Neural cell (in vitro differentiated cells): ENCODE results near the gene MRPL34. TPM values are rescaled to one million over a fixed set of nuclear protein-coding genes. Genes with fewer than 3 reads are reported as not detected.

Source experiments
- H2AFZ ChIP-seq: fragments of 200-600, 300-800 bp; sonication (generic), shearing (Covaris generic); 2 replicates; pipeline ENCODE4 v1.6.0; 2014; ENCODE audit warnings: low read depth, mild to moderate bottlenecking, antibody characterized with exemption, low read length, moderate library complexity
- H3F3A ChIP-seq: fragments of 200-600 bp; shearing (Covaris generic); 2 replicates; pipeline ENCODE4 v1.6.1; 2016; ENCODE audit warnings: mild to moderate bottlenecking, moderate library complexity, mixed read lengths, antibody characterized with exemption, low read length; ENCODE audit not compliant: insufficient read depth, poor library complexity, severe bottlenecking
- H3K27ac ChIP-seq: fragments of 200-600, 300-800 bp; sonication (generic), shearing (Covaris generic); 2 replicates; pipeline ENCODE4 v1.5.1; 2014; ENCODE audit warnings: mild to moderate bottlenecking, low read length, moderate library complexity
- H3K27me3 ChIP-seq: fragments of 300-800, 200-600 bp; sonication (generic), shearing (Covaris generic); 2 replicates; pipeline ENCODE4 v1.6.0; 2014; ENCODE audit warnings: mild to moderate bottlenecking, low read depth, low read length, moderate library complexity; ENCODE audit not compliant: insufficient read depth
- H3K36me3 ChIP-seq: fragments of 300-800, 200-600 bp; sonication (generic), shearing (Covaris generic); 2 replicates; pipeline ENCODE4 v1.5.1; 2014; ENCODE audit warnings: mild to moderate bottlenecking, antibody characterized with exemption, low read length, moderate library complexity; ENCODE audit not compliant: insufficient read depth
- H3K4me2 ChIP-seq: fragments of 300-800, 200-600 bp; sonication (generic), shearing (Covaris generic); 2 replicates; pipeline ENCODE4 v1.6.0; 2014; ENCODE audit warnings: mild to moderate bottlenecking, low read length
- H3K4me3 ChIP-seq: fragments of 300-800, 200-600 bp; sonication (generic), shearing (Covaris generic); 2 replicates; pipeline ENCODE4 v1.5.1; 2014; ENCODE audit warnings: mild to moderate bottlenecking, low read length, moderate library complexity
- H3K79me2 ChIP-seq: fragments of 200-600 bp; shearing (Covaris generic); replicated peaks from 2 replicates; pipeline ENCODE4 v1.6.0; 2014; ENCODE audit warnings: mild to moderate bottlenecking, low read length, moderate library complexity; ENCODE audit not compliant: insufficient read depth
- H3K9ac ChIP-seq: fragments of 300-800, 200-600 bp; sonication (generic), shearing (Covaris generic); 2 replicates; pipeline ENCODE4 v1.6.1; 2016; ENCODE audit warnings: mild to moderate bottlenecking, low read length, mixed read lengths
- H3K9me2 ChIP-seq: fragments of 200-600 bp; shearing (Covaris generic); 2 replicates; pipeline ENCODE4 v1.6.1; 2016; ENCODE audit warnings: mild to moderate bottlenecking, low read length, mixed read lengths; ENCODE audit not compliant: insufficient read depth
- H3K9me3 ChIP-seq: fragments of 200-600, 300-800 bp; sonication (generic), shearing (Covaris generic); 2 replicates; pipeline ENCODE4 v1.6.1; 2016; ENCODE audit warnings: mild to moderate bottlenecking, mixed run types, low read length, moderate library complexity, mixed read lengths
- H4K20me1 ChIP-seq: fragments of 200-600 bp; shearing (Covaris generic); 2 replicates; pipeline ENCODE4 v1.6.1; 2016; ENCODE audit warnings: mild to moderate bottlenecking, mixed run types; ENCODE audit not compliant: insufficient read depth
- EP300 ChIP-seq: fragments of 450-650 bp; conservative IDR thresholded peaks from 2 replicates; pipeline ENCODE4 v1.6.1; 2014; ENCODE audit warnings: antibody characterized with exemption, mild to moderate bottlenecking, moderate library complexity; ENCODE audit not compliant: poor library complexity, severe bottlenecking
- EZH2 ChIP-seq: fragments of 200-600, 300-800 bp; shearing (Covaris generic), sonication (generic); IDR thresholded peaks from 2 replicates; pipeline ENCODE4 v1.6.1; 2014; ENCODE audit warnings: antibody characterized with exemption, low read length, borderline replicate concordance, mild to moderate bottlenecking; ENCODE audit not compliant: insufficient read depth, poor library complexity, severe bottlenecking
- MXI1 ChIP-seq: fragments of 450-650 bp; conservative IDR thresholded peaks from 2 replicates; pipeline ENCODE4 v1.6.1; 2014; ENCODE audit warnings: antibody characterized with exemption, mild to moderate bottlenecking; ENCODE audit not compliant: poor library complexity, severe bottlenecking
- POLR2AphosphoS5 ChIP-seq: IDR thresholded peaks from 2 replicates; pipeline ENCODE4 v1.6.1; 2012
- RAD21 ChIP-seq: fragments of 450-650 bp; conservative IDR thresholded peaks from 2 replicates; pipeline ENCODE4 v1.6.1; 2014; ENCODE audit warnings: antibody characterized with exemption, mild to moderate bottlenecking, moderate library complexity
- SMC3 ChIP-seq: fragments of 450-650 bp; conservative IDR thresholded peaks from 2 replicates; pipeline ENCODE4 v1.6.1; 2014; ENCODE audit warnings: antibody characterized with exemption, mild to moderate bottlenecking, moderate library complexity; ENCODE audit not compliant: poor library complexity
- TAF1 ChIP-seq: IDR thresholded peaks from 2 replicates; pipeline ENCODE4 v1.6.1; 2012; ENCODE audit warnings: low read depth
- polyA plus RNA-seq: library from polyadenylated mRNA; depleted of rRNA; stranded (reverse); fragments of >200 nt; gene quantifications from 2 replicates; pipeline ENCODE4 v1.2.3, GENCODE V29; 2014
- TF ChIP-seq, protein P1 (sequence below): IDR thresholded peaks from 2 replicates; pipeline ENCODE4 v1.6.1; 2012; ENCODE audit warnings: borderline replicate concordance
- TF ChIP-seq, protein P2 (sequence below): fragments of 450-650 bp; IDR thresholded peaks from 2 replicates; pipeline ENCODE4 v1.5.1; 2014; ENCODE audit warnings: antibody characterized with exemption, mild to moderate bottlenecking, moderate library complexity; ENCODE audit not compliant: poor library complexity, severe bottlenecking

The MRPL34 gene
- polyA plus RNA-seq, 1 donor from 2014 or later, result 61.7 TPM

DNA sequence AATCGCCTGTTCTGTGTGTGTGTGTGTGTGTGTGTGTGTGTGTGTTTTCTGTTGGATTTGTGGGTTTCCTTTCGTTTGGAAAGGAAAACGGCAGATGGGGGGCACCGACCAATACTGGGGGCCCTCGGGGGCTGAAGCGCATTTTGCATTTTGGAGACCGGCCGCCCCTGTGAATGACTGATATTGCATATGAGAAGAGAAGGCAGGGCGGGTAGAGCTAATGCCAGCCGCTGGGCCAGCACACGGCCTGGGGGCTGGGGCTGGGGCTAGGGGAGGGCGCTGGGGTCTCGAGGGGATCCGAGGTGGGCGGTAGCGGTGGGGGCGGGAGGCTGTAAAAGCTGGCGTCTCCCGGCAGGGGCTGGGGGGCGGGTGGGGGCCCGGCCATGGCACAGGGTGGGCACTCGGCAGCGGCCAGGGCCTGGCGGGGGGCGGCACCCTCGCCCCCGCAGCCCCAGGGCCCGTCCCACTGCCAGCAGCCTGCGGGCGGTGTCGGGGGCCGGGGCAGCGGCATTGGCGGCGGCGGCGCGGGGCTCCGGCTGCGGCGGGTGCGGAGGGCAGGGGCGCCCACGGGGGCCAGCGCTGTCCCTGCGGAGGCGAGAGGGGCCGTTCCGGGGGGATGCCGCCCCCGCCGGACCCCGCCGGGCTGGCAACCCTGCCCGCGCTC, 17.8 kb downstream of the MRPL34 start:
- H3F3A ChIP-seq, result no peaks in the 10 kb centered on the region
- H2AFZ ChIP-seq, result no peak overlapping the region
- no peaks in the 10 kb centered on the region for H3K27me3 ChIP-seq
- no peaks in the 10 kb centered on the region for H3K9me2 ChIP-seq
- H3K4me3 ChIP-seq, result no peak overlapping the region
- no peaks in the 10 kb centered on the region for H3K79me2 ChIP-seq
- H4K20me1 ChIP-seq, result no peaks in the 10 kb centered on the region
- no peaks in the 10 kb centered on the region for H3K9me3 ChIP-seq
- H3K9ac ChIP-seq, result no peak overlapping the region
- no peak overlapping the region for H3K27ac ChIP-seq
- H3K36me3 ChIP-seq, result no peaks in the 10 kb centered on the region
- TF ChIP-seq EP300 (no peak), POLR2AphosphoS5 (no peak), EZH2 (no peak), SMC3 (no peak), TAF1 (no peak), MXI1 (no peak), RAD21 (no peak)
- TF ChIP-seq, protein P1, sequence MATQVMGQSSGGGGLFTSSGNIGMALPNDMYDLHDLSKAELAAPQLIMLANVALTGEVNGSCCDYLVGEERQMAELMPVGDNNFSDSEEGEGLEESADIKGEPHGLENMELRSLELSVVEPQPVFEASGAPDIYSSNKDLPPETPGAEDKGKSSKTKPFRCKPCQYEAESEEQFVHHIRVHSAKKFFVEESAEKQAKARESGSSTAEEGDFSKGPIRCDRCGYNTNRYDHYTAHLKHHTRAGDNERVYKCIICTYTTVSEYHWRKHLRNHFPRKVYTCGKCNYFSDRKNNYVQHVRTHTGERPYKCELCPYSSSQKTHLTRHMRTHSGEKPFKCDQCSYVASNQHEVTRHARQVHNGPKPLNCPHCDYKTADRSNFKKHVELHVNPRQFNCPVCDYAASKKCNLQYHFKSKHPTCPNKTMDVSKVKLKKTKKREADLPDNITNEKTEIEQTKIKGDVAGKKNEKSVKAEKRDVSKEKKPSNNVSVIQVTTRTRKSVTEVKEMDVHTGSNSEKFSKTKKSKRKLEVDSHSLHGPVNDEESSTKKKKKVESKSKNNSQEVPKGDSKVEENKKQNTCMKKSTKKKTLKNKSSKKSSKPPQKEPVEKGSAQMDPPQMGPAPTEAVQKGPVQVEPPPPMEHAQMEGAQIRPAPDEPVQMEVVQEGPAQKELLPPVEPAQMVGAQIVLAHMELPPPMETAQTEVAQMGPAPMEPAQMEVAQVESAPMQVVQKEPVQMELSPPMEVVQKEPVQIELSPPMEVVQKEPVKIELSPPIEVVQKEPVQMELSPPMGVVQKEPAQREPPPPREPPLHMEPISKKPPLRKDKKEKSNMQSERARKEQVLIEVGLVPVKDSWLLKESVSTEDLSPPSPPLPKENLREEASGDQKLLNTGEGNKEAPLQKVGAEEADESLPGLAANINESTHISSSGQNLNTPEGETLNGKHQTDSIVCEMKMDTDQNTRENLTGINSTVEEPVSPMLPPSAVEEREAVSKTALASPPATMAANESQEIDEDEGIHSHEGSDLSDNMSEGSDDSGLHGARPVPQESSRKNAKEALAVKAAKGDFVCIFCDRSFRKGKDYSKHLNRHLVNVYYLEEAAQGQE, result no peak
- TF ChIP-seq, protein P2, sequence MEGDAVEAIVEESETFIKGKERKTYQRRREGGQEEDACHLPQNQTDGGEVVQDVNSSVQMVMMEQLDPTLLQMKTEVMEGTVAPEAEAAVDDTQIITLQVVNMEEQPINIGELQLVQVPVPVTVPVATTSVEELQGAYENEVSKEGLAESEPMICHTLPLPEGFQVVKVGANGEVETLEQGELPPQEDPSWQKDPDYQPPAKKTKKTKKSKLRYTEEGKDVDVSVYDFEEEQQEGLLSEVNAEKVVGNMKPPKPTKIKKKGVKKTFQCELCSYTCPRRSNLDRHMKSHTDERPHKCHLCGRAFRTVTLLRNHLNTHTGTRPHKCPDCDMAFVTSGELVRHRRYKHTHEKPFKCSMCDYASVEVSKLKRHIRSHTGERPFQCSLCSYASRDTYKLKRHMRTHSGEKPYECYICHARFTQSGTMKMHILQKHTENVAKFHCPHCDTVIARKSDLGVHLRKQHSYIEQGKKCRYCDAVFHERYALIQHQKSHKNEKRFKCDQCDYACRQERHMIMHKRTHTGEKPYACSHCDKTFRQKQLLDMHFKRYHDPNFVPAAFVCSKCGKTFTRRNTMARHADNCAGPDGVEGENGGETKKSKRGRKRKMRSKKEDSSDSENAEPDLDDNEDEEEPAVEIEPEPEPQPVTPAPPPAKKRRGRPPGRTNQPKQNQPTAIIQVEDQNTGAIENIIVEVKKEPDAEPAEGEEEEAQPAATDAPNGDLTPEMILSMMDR, result no peak
- H3K4me2 ChIP-seq, result no peak overlapping the region

DNA sequence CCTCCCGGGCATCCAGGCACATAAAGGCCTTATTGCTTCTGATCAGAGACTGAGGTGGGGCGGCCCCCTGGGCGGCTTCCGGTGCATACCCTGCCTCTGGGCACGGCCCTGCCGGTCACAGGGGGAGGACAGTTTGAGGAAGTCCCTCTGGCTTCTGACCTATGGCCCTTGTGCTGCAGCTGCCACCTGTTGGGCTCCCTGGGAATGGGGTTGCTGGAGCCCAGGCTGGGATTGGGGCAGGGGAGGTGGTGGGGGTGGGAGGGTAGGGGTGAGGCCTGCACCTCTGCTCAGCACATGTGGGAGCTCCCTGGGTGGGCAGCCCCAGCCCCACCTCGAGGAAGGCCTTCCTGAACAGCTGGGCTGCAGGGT, 18.3 kb downstream of the MRPL34 start:
- no peaks in the 10 kb centered on the region for H3K9me2 ChIP-seq
- no peak overlapping the region for H3K4me2 ChIP-seq
- no peak overlapping the region for H3K27ac ChIP-seq
- H3K36me3 ChIP-seq, result no peaks in the 10 kb centered on the region
- no peaks in the 10 kb centered on the region for H3K9me3 ChIP-seq
- no peak overlapping the region for H3K4me3 ChIP-seq
- no peak overlapping the region for H2AFZ ChIP-seq
- H3K9ac ChIP-seq, result no peak overlapping the region
- H3F3A ChIP-seq, result no peaks in the 10 kb centered on the region
- no peaks in the 10 kb centered on the region for H3K79me2 ChIP-seq
- no peaks in the 10 kb centered on the region for H4K20me1 ChIP-seq
- TF ChIP-seq RAD21, result no peak
- no peak for TF ChIP-seq MXI1
- no peak for TF ChIP-seq EP300
- TF ChIP-seq TAF1, result no peak
- TF ChIP-seq SMC3, result no peak
- no peaks in the 10 kb centered on the region for H3K27me3 ChIP-seq
